ENCODE data around the gene MRGPRD.
"Not testable (repeated sequence)": the region's sequence is repeated elsewhere in the genome, so short reads cannot be mapped to it uniquely, and the experiment has no call there.

Gene MRGPRD

DNA sequence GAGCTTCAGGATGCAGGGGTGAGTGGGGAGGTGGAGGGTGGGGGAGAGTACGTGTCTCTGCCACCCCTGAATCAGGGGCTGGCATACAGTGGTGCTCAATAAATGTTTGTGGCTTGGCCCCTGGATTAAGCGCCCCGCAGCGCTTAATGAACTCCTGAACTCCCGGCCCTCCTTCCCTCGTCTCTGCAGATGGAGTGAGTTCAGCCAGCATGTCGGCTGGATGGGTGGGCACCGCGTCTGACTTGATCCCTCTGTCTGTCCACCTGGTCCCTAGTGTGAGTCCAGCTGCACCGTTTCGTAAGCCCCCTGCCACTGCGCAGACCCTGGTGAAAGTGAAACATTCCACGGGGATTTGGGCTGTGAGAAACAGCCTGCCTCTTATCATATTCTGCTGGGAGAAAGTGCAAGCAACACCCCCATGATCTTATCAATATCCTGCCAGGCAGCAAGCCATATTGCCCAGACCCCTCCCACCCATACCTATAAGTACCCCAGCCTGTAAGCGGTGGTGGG lies 12.0 kb upstream of the MRGPRD start:
- no peak for DNase-seq

DNA sequence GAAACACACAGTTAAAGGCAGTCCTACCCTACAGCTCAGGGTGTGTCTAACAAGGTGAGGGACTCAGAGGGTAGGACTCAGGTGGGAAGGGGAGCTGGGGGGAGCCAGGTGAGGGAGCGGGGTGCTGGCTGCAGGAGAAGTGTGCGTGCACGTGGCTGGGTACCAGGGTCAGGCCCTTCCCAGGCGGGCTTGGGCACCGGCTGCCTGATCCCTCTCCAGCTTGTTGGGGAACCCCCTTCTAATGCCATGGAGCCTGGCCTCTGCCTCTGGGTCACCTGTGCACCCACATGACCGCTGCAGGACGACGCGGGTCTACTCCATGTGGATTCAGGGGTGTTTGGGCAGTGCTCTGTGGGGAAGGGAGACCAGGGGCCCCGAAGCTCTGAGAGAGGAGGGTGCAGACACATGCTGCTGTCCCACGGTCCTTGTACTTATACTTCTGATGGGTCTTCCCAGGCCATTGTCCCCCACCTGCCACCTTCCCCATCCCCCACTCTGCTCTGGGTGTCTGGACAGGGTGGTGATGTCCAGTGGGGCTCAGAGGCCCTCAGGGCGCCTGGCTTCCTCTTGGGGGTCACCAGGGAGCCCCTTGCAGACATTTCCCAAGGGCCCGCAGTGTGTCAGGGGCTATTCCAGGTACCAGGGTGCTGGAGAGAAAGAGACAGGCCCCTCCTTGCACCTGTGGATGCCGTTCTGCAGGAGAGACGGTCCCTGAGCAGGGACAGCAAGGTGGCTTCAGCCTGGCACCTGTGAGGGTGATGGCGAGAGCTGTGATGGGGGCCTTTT lies 10.4 kb upstream of the MRGPRD start:
- DNase-seq: no peak

DNA sequence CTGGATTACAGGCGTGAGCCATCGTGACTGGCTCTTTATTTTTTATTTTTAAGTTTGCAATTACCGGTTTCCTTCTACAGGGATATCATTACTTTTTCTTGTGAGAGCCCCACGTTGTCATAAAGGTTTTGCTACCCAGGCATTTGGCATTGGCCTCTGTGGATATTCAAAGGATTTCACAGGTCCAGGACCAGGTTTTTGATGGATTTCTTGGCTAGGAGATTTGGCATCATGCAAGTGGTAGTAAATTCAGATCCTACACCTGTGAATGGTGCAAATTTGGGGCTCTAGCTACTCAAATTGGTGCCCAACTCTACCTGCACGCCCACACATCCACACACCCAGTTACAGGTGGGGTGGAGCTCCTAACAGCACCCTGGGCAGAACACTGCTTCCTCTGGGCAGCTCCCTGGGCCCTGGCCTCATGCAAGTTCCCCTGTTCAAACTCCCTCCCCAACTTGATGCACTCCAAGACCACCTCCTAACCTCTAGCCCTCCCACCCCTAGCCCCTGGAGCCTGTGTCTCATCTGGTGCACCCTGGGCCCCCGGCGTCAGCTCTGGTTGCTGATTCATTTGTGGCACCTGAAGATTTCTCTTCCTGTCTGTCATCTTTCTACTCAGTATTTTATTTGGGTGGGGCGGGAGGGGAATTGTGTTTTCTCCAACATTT lies 9.3 kb upstream of the MRGPRD start:
- DNase-seq: no peak

DNA sequence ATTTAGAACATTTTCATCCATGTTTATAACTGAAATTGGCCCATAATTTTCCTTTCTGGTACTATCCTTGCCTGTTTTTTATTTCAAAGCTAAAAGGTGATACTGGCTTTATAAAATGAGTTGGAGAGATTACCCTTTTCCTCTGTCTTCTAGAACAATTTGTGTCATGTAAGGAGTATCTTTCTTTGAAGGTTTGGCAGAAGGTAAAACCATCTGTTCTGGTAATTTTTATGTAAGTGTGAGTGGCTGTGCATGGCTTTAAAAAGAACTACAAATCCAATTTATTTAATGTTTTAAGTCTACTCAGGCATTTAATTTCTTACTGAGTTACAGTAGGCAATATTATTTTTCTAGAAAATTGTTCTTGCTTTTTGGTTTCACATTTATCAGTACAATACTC lies 7.7 kb upstream of the MRGPRD start:
- DNase-seq: no peak

- DNase-seq: no peak
Measured at GRCh38 chr11:68987211-68987610, 6.4 kb upstream of the MRGPRD start.

- no peak for DNase-seq
Measured at GRCh38 chr11:68983801-68984200, 3.0 kb upstream of the MRGPRD start.

- DNase-seq: no peak
Measured at GRCh38 chr11:68982134-68982533, 1.3 kb upstream of the MRGPRD start.

- no peak for DNase-seq
Measured at GRCh38 chr11:68979931-68980775, 633 bp downstream of the MRGPRD start.

DNA sequence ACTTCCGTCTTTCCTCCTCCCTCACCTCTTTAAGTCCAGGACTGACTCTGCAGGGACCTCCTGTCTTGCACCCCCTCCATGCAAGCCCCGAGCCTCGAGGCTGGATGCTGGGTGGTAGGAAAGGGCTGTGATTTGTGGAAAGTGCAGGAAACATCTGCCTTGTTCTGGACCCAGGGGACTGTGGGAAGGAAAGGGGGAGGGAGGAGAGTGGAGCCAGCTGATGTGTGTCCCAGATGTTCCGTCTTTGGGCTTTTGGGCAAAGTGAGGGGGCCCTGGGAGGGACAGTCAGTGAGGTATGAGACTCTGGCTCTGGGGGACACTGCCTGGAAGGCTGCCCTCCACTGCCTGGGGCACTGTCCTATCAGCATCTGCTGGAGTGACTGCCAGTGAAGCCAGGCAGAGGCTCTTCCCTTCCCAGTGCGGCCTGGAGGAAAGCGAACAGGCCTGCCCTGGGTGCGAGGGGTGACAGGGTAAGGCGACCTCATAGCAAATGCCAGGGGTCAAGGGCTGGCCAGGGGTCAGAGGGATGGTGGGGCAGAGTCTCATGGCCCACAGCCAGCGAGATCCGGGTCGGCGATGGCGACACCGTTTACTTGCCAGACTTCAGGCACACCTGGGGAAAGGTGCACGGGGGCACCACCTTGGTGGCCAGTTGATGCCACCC lies 1.7 kb downstream of the MRGPRD start:
- DNase-seq: no peak

- no peak for DNase-seq
Measured at GRCh38 chr11:68978626-68978930, 2.2 kb downstream of the MRGPRD start.

- DNase-seq: no peak
Measured at GRCh38 chr11:68977781-68978625, 2.8 kb downstream of the MRGPRD start.

GRCh38 chr11:68976563-68976962 lies 4.2 kb downstream of the MRGPRD start:
- DNase-seq: no peak

DNA sequence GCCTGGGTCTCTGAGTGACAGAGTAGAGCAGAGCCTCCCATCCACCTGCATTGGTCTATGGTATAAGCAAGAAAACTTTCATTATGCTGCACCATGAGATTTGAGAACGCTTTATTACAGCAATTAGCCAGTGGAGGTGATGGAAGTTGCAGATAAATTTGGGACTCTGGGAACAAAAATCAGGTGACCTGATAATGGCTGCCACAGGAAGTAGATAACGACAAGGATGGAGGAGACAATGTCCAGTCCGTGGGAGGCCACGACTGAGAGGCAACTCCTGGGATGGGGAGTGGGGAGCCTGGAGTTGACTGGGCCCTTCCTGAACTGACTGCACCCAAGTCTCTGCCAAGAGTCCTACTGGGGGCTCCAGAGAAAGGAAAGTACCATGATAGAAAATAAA lies 4.7 kb downstream of the MRGPRD start:
- no peak for DNase-seq

- no peak for DNase-seq
Measured at GRCh38 chr11:68974421-68975194, 6.2 kb downstream of the MRGPRD start.

DNA sequence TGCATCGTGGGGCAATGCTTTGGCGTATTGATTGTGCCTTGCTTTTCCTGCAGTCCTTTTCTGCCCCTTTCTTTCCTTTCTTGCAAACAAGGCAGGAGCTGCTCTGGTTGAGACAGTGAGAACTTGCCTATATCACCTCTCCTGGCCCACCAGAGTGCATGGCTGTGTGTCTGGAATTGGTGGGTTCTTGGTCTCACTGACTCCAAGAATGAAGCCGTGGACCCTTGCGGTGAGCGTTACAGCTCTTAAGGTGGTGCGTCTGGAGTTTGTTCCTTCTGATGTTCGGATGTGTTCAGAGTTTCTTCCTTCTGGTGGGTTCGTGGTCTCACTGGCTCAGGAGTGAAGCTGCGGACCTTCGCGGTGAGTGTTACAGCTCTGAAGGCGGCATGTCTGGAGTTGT lies 7.1 kb downstream of the MRGPRD start:
- not testable (repeated sequence) for DNase-seq

DNA sequence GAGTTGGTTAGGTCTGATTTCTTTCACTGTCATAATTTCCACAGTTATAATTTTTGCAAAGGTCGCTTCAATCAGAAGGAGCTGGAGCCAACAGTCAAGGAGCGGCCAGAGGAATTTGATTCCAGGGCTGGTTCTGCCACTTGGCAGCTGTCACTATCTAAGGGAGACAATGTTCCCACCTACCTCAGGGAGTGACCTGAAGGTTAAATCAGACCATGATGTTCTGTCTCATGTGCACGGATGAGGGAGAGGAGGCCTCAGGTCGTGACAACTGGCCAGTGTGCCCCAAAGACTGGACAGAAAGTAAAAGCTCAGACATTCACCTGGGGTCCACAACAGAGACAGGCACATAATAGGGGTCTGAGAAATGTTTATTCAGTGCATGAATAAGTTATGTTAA lies 7.6 kb downstream of the MRGPRD start:
- no peak for DNase-seq

GRCh38 chr11:68970921-68971636 lies 9.7 kb downstream of the MRGPRD start:
- no peak for DNase-seq

DNA sequence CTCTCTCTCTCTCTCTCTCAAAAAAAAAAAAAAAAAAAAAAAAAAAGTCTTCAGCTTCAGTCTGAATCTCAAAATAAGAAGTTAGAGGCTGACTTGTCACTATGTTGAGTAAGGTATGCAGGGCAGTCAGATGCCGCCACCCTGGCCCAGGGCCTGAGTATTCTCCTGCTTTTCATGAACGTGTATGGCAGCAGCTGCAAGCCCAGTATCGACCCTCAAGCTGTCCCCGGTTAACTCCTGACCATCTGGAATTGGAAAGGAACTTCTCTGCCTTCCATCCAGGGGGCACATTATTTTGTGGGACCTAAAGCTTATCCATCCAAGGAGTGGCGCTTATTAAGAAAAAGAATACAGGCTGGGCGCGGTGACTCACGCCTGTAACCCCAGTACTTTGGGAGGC lies 11.4 kb downstream of the MRGPRD start:
- DNase-seq: no peak

- no peak for DNase-seq
Measured at GRCh38 chr11:68968306-68969250, 12.2 kb downstream of the MRGPRD start.
